Caco-2 (cell line): Measurements from ENCODE around the gene TMEM88. TPM values are rescaled to one million over a fixed set of nuclear protein-coding genes. Genes with fewer than 3 reads are reported as not detected.

ENCODE experiments used
- BruUV-seq: library from RNA; stranded (reverse); fragments of 400-500 nt; replicated peaks from 2 replicates; lab custom pipeline; 2021; lab: Mats Ljungman, UMichigan
- CTCF ChIA-PET: fragments of 300-600 bp; sonication (Branson Sonifier 250); formaldehyde crosslinking; loops from one replicate; lab custom pipeline; 2022; ENCODE audit warnings: antibody characterized with exemption; lab: Charles Lee
- POLR2A ChIA-PET: fragments of 300-600 bp; sonication (Branson Sonifier 250); formaldehyde crosslinking; loops from one replicate; lab custom pipeline; 2022; ENCODE audit warnings: antibody characterized with exemption; lab: Charles Lee
- DNase-seq, 2 experiments: peaks; one replicate each; pipeline versions ENCODE4 v3.0.0 to v3.0.0-alpha.2; 2020 to 2022
- H3K27me3 ChIP-seq: replicated peaks from 2 replicates; pipeline ENCODE4 v1.6.0; 2011; ENCODE audit warnings: low read length; ENCODE audit not compliant: control insufficient read depth, insufficient read depth
- H3K36me3 ChIP-seq: 2 replicates; pipeline ENCODE4 v1.5.1; 2011; ENCODE audit warnings: low read length; ENCODE audit not compliant: control insufficient read depth, insufficient read depth
- H3K4me1 ChIP-seq: fragments of 250-450 bp; sonication (Bioruptor Pico); 2 replicates; pipeline ENCODE4 v1.5.1; 2020; ENCODE audit warnings: mild to moderate bottlenecking
- H3K4me3 ChIP-seq: 2 replicates; pipeline ENCODE4 v1.5.1; 2011; ENCODE audit warnings: low read depth, mild to moderate bottlenecking, control low read depth, low read length
- H3K9me3 ChIP-seq: fragments of 250-450 bp; sonication (Bioruptor Pico); 2 replicates; pipeline ENCODE4 v1.5.1; 2020; ENCODE audit warnings: mild to moderate bottlenecking, moderate library complexity
- H3K27ac Mint-ChIP-seq: one replicate; pipeline ENCODE4 v1.8.0; 2022; ENCODE audit warnings: mixed read lengths; ENCODE audit not compliant: unreplicated experiment
- H3K27me3 Mint-ChIP-seq: one replicate; pipeline ENCODE4 v1.8.0; 2022; ENCODE audit warnings: mixed read lengths; ENCODE audit not compliant: insufficient read depth, unreplicated experiment
- H3K36me3 Mint-ChIP-seq: one replicate; pipeline ENCODE4 v1.8.0; 2022; ENCODE audit warnings: mild to moderate bottlenecking, mixed read lengths; ENCODE audit not compliant: insufficient read depth, unreplicated experiment
- H3K4me1 Mint-ChIP-seq: one replicate; pipeline ENCODE4 v1.8.0; 2022; ENCODE audit warnings: low read depth, mixed read lengths; ENCODE audit not compliant: unreplicated experiment
- H3K4me3 Mint-ChIP-seq: one replicate; pipeline ENCODE4 v1.8.0; 2022; ENCODE audit warnings: mild to moderate bottlenecking, moderate library complexity, mixed read lengths; ENCODE audit not compliant: unreplicated experiment
- H3K9me3 Mint-ChIP-seq: one replicate; pipeline ENCODE4 v1.8.0; 2022; ENCODE audit warnings: mixed read lengths; ENCODE audit not compliant: unreplicated experiment
- intact Hi-C: fragments of 100-400 bp; cut with micrococcal nuclease; formaldehyde crosslinking; loops from one replicate; pipeline ENCODE4 v1.10.0; 2022; ENCODE audit not compliant: unreplicated experiment
- total RNA-seq: library from RNA; stranded (reverse); gene quantifications from 2 replicates; pipeline ENCODE4 v1.2.3, GENCODE V29; 2022
- TF ChIP-seq, protein P1 (sequence below), 2 experiments: fragments of 200-600 bp in 1 of 2; IDR thresholded peaks; 1 replicate in 1 of 2; 2 replicates in 1 of 2; pipeline versions ENCODE4 v1.5.1 to v1.8.0; 2011 to 2022; ENCODE audit warnings: antibody characterized with exemption in 1 of 2, control low read depth in 1 of 2, inconsistent platforms in 1 of 2, low read depth in 1 of 2, low read length in 1 of 2, mild to moderate bottlenecking in 1 of 2, moderate library complexity in 1 of 2; ENCODE audit not compliant: insufficient read depth in 1 of 2, severe bottlenecking in 1 of 2, unreplicated experiment in 1 of 2

The TMEM88 gene
- total RNA-seq, 1 experiment from 2014 or later: 2.5 TPM

GRCh38 chr17:7835814-7836595 lies 18.9 kb upstream of the TMEM88 start:
- TF ChIP-seq, protein P1, sequence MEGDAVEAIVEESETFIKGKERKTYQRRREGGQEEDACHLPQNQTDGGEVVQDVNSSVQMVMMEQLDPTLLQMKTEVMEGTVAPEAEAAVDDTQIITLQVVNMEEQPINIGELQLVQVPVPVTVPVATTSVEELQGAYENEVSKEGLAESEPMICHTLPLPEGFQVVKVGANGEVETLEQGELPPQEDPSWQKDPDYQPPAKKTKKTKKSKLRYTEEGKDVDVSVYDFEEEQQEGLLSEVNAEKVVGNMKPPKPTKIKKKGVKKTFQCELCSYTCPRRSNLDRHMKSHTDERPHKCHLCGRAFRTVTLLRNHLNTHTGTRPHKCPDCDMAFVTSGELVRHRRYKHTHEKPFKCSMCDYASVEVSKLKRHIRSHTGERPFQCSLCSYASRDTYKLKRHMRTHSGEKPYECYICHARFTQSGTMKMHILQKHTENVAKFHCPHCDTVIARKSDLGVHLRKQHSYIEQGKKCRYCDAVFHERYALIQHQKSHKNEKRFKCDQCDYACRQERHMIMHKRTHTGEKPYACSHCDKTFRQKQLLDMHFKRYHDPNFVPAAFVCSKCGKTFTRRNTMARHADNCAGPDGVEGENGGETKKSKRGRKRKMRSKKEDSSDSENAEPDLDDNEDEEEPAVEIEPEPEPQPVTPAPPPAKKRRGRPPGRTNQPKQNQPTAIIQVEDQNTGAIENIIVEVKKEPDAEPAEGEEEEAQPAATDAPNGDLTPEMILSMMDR (IDR thresholded peaks at IDR 0.05; ENCODE audit: insufficient read depth in 1 of 2, low read depth in 1 of 2, low read length in 1 of 2, severe bottlenecking in 1 of 2, unreplicated experiment in 1 of 2): no peak
- no peaks in the 10 kb centered on the region for H3K9me3 ChIP-seq
- Mint-ChIP-seq H3K4me1 (peaks cover 27% of the 10 kb centered on the region), H3K27ac (peak overlapping the region; percentile 99), H3K27me3 (no peaks in the 10 kb centered on the region), H3K36me3 (peaks cover 40% of the 10 kb centered on the region), H3K9me3 (no peaks in the 10 kb centered on the region), H3K4me3 (peak overlapping the region; percentile 98)
- ChIA-PET POLR2A (interaction anchor here (0.5 to 1.8 kb wide), 6 partner anchors 9 to 221 kb away, joined by 3 to 14 read pairs (median 6); partner anchors contain the start of genes CYB5D1 and NAA38), CTCF (interaction anchor here (0.6 to 1.6 kb wide), 7 partner anchors 9 to 119 kb away, joined by 3 to 12 read pairs (median 6); partner anchors contain the start of genes DNAH2 and NAA38)
- H3K27me3 ChIP-seq: no peaks in the 10 kb centered on the region
- H3K36me3 ChIP-seq: no peaks in the 10 kb centered on the region
- peaks cover 31% of the 10 kb centered on the region for H3K4me1 ChIP-seq
- no peak for DNase-seq
- BruUV-seq: TSS peak; percentile 75
- intact Hi-C loops: loop anchor here (1.0 to 5.0 kb wide), 2 partner anchors 21 to 219 kb away; partner anchors contain the start of gene NAA38
- H3K4me3 ChIP-seq: peak overlapping the region; percentile 82

DNA sequence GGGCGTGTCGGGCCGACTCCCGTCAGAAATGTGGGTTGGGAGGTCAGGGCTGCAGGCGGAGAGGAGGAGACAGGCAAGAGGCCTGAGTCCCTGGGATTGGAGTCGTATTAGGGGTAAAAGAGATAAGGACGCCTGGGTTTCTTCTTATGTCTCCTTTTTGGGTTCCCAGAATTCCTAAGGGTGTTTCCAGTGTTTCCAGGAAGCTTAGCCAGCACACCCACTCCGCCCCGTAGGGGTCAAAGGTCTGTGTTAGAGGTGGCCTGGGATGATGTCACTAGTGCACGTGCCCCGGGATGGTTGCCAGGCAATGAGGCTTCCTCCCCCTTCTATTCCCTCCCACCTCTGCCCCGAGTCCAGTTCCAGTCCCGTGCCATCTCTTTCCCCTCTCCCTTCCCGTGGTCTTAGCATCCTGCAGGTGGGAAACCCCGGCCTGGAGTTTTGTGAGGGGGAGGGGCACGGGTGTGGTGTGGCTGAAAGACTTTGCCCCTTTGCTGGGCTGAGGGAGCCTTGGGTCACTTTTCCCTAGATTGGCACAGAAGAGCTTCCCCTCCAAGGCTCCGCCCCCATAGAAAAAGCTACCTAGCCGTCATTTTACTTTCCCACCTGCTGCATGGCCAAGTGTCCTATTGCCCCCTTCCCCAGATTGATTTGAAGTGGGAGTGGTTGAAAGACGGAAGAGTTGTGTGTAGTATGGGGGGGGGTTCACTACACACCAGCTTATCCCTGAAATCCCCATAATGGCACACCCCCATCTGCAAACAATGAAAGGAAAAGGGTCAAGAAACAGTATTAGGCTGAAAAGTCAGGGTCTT lies 18.1 kb upstream of the TMEM88 start:
- no peaks in the 10 kb centered on the region for H3K9me3 ChIP-seq
- no peaks in the 10 kb centered on the region for H3K27me3 ChIP-seq
- BruUV-seq: no TSS peak
- Mint-ChIP-seq H3K4me1 (peaks cover 29% of the 10 kb centered on the region), H3K9me3 (no peaks in the 10 kb centered on the region), H3K27me3 (no peaks in the 10 kb centered on the region), H3K36me3 (peaks cover 46% of the 10 kb centered on the region), H3K4me3 (peak overlapping the region; percentile 98), H3K27ac (peak overlapping the region; percentile 99)
- H3K4me3 ChIP-seq: peak overlapping the region; percentile 82
- DNase-seq: peak; percentile 95 to 98
- ChIA-PET POLR2A (interaction anchor here (0.5 to 1.3 kb wide), 7 partner anchors 8 to 433 kb away, joined by 3 to 14 read pairs (median 4); partner anchors contain the start of genes ATP1B2, CYB5D1, NAA38 and TMEM256), CTCF (interaction anchor here (0.7 to 1.3 kb wide), 4 partner anchors 20 to 120 kb away, joined by 3 to 11 read pairs (median 4); partner anchors contain the start of genes CYB5D1, DNAH2 and NAA38)
- intact Hi-C loops: loop anchor here (5.0 kb wide), 1 partner anchor 220 kb away; no protein-coding TSS in a partner anchor
- H3K36me3 ChIP-seq: no peaks in the 10 kb centered on the region
- TF ChIP-seq, protein P1 (IDR thresholded peaks at IDR 0.05; ENCODE audit: insufficient read depth in 1 of 2, low read depth in 1 of 2, low read length in 1 of 2, severe bottlenecking in 1 of 2, unreplicated experiment in 1 of 2): no peak
- peaks cover 35% of the 10 kb centered on the region for H3K4me1 ChIP-seq
